Activated CD4-positive, alpha-beta T cell treated with anti-CD3 and anti-CD28 coated beads for 24 hours (primary cell): ENCODE results near the gene CEP131.
"Not testable (repeated sequence)": the region's sequence is repeated elsewhere in the genome, so short reads cannot be mapped to it uniquely, and the experiment has no call there.

Source experiments
- DNase-seq, 2 donors: peaks; one replicate each; pipeline ENCODE4 v3.0.0-alpha.2; 2020; ENCODE audit warnings: low read depth in 2 of 2

Gene CEP131

GRCh38 chr17:81238815-81239713 is 16.3 kb upstream of the CEP131 start, which contains the start of the genes NDUFAF8 and TEPSIN:
TSS of gene NDUFAF8 (plus strand) at chr17:81239318. CDS start at chr17:81239364, 46 bp downstream.
TSS of gene TEPSIN (minus strand) at chr17:81239055. CDS start at chr17:81239033, 22 bp downstream.
- peak; percentile 87 to 89 for DNase-seq

- no peak for DNase-seq
These were observed 15.7 kb upstream of the CEP131 start for GRCh38 chr17:81238490-81238814.

DNA sequence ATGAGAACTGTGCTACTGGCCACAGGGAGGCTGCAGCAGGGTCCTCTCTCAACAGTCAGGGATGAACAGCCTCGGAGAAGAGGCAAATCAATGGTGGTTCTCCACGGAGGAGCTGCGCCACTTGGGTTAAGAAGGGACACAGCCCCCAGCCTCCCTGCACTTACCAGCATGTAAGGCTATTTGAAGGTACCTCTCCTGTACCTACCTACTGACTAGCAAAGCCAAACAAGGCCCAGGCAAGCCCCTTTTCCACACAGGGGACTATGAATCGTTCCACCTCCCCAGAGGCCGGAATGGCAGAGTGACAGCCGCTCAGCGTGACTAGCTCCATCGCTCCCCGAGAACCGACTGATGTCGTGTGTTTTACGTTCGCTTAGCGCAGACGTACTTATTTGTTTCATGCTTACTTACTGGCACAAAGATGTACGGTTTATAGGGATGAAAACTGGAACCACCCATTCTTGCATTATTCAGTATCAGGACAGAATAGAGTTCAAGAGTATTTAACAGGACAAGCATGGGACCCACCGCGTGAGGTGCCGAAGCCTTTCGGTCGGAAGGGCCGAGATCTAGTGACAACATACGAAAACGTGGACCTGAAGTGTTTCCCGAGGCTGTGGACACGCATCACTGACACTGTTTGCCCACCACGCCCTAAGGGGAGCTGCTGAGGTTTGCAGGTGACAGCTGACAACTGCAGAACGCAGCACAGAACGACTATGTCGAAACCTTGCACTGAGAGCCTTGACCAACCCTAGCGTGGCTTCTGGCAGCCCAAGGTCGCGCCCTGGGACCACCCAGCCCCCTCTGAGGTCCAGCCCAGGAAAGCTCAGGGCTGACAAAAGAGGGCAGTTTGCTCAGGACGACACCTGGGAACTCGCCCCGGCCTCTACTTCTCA is 15.1 kb upstream of the CEP131 start:
- no peak for DNase-seq

DNA sequence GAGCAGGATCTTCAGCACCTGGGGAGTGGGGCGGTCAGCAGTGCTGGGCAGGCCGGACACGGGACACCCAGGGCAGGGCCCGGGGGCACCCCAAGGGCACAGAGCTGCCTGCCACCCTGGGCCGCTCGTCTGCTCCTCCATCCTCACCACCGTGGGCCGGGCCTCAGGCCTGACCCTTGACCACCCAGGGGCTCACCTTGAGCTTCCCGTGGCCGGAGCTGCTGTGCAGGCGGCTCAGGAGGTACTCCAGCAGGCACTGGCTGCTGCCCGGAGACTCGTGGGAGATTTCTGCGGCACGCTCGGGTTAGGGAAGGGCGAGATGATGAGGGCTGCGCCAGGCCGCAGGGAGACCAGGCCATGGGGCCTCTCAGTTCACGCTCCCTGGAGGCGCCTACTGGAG is 14.0 kb upstream of the CEP131 start:
- DNase-seq, result no peak

DNA sequence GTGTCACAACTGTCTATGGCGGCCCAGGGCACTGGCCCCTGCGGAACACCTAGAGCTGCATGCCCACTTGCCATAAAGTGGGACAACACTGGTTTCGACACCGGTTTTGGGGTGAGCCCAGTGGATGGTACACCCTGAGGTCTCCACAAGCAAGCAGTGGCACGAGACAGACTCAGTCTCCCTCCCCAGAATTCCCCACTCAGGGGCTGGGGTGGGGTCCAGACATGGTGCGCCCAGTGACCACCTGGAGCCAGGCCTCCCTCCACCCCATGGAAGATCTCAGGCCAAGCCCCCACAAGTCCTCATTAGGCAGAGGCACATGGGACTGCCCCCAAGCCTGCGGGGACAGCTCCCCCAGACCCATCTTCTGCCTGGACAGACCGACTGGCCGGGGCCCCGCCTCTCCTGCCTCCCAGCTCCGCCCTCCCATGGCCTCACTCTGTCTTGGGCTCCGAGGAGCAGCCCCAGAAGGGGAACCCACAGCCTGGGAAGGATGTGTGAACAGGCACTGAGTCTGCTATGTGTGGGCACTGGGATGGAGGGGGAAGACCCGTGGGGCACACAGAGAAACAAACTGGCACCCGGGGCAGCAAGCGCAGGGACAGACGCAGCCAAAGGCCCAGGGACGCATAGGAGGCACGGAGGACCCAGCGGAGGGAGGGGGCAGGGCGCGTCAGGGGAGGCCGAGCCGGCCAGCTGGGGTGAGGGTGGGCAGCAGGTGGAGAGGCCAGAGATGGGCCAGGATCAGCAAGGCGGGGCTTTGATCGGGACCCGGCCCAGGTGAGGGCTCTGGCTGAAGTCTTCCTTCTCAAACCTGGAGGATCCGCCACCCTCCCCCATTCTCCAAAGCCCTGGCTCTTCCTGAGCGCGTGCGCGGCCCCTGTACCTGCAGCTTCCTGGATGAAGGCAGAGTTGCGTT is 13.3 kb upstream of the CEP131 start:
- DNase-seq, result no peak

GRCh38 chr17:81234940-81235821 is 12.4 kb upstream of the CEP131 start:
- no peak for DNase-seq

DNA sequence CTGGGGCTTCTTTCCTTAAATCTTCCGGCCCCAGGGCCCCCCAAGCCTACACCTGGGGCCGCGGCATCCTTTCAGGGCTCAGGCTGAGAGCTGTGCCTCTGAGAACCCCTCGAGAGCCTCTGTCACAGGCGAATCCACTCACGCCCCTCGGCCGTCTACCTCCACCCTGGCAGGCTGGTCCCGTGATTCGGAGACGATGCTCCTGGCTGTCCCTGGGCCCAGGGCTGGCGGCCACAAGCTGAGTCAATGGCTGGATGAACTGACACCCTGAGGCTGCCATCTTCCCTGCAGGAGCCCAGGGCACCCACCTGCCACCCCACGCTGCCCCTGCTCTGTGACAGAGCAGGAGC is 11.7 kb upstream of the CEP131 start:
- DNase-seq, result no peak

- DNase-seq, result no peak
These were observed 11.2 kb upstream of the CEP131 start for GRCh38 chr17:81233811-81234505.

GRCh38 chr17:81233316-81233715 is 10.6 kb upstream of the CEP131 start:
- no peak for DNase-seq

DNA sequence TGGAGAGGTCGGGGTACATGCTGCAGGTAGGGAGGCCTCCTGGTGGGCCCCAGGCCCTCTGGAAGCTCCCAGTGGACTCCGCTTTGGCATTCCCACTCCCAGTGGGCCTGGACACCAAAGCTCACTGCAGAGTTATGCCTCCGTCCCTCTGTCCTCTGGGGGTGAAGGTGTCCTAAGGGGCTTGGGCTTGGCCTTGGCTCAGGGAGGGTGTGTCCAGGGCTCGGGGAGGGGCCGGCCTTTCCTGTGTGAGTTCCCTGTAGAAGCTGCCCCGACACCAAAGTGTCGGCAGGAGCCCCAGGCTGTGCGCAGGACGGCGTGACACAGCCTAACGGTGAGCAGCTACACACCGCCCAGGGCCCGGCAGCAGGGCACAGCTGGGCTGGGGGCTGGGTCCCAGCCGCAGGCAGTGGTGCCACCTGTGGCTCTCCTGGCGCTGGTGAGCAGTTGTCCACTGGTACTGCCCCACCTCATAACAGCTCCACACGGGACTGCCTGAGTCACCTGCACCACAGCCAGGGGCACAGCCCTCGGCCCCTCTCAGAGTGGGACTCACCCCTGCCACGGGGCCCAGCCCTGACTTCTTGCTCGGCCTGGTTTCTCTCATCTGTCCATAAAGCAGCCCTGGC is 10.0 kb upstream of the CEP131 start:
- DNase-seq, result no peak

DNA sequence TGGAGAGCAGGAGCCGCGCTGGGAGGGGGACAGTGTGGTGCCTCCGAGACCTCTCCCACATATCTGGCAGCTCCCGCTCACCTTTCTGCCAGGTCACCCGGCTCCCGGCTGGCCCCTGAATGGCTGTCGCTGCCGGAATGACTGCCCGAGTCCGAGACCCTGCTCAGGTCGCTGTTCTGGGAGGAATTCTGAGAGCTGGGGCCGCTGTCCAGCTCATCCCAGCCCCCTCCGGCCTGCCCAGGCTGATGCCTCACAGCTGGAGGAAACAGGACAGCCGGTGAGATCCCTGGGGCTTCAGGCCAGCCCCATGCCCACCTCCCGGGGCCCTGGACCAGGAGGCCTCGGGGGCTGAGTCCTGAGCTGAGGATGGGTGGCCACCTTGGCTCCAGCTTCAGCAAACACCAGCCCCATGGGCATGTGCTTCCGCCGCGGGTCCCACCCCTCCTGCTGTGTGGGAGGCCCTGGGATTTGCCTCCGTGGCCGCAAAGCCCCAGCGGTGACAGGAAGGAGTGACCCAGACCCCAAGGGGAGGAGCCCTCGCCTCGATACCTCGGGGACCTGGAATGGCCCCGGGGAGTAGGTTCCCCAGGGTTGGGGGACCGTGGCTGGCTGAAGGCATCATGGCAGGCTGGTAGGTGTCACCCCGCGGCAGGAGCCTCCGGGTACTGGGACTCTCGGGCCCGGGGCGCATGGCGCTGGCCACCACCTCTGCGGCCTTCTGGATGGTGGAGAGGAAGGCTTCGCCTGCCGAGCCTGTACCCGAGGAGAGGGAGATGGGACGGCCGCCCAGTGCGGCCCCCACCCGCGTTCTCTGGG is 9.2 kb upstream of the CEP131 start:
- DNase-seq, result no peak

GRCh38 chr17:81231121-81231645 is 8.4 kb upstream of the CEP131 start:
- no peak for DNase-seq

- DNase-seq, result no peak
These were observed 7.5 kb upstream of the CEP131 start for GRCh38 chr17:81230043-81230820.

DNA sequence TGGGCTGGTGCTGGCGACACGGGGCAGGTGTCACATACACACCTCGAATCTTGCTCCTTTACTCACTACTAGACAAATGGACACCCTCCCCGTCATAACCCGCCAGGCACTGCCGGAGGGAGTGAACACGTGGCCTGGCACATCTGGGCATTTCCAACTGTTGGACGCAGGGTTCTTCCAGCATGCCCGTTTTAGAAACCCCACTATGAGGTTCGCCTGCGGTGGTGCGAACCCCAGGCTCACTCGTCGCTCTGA is 6.8 kb upstream of the CEP131 start:
- no peak for DNase-seq

DNA sequence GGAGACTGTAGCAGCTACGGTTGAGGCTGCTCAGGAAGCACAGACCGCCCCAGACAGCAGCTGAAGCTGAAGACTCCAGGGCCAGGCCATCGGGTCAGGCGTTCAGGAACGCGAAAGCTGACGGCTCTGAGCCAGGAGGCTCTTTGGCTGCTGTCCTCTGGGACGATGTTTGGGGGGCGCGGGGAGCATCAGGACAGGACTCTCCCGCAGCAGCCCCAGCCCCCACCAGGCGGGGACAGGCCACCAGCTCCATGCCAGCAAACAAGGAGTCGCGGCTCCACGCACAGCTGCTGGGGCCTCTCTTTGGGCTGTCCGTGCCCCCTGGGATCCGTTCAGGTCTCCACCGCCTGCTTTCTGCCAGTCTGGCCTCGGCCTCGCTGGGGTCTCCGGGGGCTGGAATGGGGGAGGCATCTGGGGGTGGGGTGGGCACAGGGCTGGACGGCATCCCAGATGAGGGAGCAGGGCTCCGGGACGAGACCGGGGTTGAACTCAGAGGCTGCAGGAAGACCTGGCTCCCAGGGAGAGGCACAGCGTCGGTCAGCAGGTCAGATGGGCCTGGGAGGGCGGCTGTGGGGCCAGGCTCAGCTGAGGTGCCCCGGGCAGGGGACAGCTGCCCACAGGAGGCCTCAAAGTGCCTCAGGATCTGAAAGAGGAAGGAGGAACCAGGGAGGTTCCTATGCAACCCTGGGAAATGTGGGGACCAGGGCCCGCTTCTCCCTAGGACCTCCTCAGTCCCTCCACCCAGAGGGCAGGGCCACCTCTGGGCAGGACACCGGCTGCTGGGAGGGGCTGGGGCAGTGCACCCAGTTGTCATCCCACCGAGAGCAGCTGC is 6.3 kb upstream of the CEP131 start:
- DNase-seq, result no peak

- DNase-seq, result no peak
These were observed 5.7 kb upstream of the CEP131 start for GRCh38 chr17:81228420-81228819.

DNA sequence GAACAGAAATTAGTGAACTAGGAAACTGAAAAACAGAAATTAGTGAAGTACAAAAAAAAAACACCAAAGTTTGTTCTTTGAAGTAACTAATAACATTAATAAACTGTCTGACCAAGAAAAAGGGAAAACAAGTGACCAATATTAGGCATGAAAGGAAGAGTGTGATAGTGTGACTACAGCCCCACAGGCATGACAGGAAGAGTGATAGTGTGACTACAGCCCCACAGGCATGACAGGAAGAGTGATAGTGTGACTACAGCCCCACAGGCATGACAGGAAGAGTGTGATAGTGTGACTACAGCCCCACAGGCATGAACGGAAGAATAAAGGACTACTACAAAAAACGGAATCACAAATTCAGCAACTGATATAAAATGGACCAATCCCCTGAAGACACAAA is 4.9 kb upstream of the CEP131 start:
- DNase-seq, result not testable (repeated sequence)
